Hindlimb muscle (tissue), 1 donor: Measurements from ENCODE around the gene HOOK2. TPM values are rescaled to one million over a fixed set of nuclear protein-coding genes. Genes with fewer than 3 reads are reported as not detected.

Experiments used
- DNase-seq: peaks from one replicate; pipeline ENCODE4 v3.0.0-alpha.2; 2013
- polyA plus RNA-seq: library from polyadenylated mRNA; unstranded; fragments of 120-200 nt; gene quantifications from one replicate; pipeline ENCODE4 v1.2.1, GENCODE V29; 2013; ENCODE audit not compliant: insufficient read length

Gene HOOK2
- polyA plus RNA-seq, 1 donor, result 30.2 TPM

- DNase-seq, result peak; percentile 89
Observed at GRCh38 chr19:12782424-12783290, 7.3 kb upstream of the HOOK2 start.

- no peak for DNase-seq
Observed at GRCh38 chr19:12782174-12782423, 6.7 kb upstream of the HOOK2 start.

- peak; percentile 82 for DNase-seq
Observed at GRCh38 chr19:12779162-12779993, 4.0 kb upstream of the HOOK2 start.

DNA sequence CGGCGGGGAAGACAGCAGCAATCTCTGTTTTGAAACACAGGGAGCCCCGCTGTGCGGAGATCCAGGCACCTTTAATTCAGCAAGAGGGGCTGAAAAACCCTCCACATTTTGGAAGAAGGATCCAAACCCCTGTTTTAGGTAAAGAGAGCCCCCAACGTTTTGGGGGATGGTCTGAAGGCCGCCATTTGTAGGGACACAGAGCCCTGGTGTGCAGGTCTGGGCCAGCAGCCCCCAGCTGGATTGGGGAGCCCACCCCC lies 3.5 kb upstream of the HOOK2 start:
- no peak for DNase-seq

- DNase-seq, result no peak
Observed at GRCh38 chr19:12778017-12778904, 2.9 kb upstream of the HOOK2 start.

DNA sequence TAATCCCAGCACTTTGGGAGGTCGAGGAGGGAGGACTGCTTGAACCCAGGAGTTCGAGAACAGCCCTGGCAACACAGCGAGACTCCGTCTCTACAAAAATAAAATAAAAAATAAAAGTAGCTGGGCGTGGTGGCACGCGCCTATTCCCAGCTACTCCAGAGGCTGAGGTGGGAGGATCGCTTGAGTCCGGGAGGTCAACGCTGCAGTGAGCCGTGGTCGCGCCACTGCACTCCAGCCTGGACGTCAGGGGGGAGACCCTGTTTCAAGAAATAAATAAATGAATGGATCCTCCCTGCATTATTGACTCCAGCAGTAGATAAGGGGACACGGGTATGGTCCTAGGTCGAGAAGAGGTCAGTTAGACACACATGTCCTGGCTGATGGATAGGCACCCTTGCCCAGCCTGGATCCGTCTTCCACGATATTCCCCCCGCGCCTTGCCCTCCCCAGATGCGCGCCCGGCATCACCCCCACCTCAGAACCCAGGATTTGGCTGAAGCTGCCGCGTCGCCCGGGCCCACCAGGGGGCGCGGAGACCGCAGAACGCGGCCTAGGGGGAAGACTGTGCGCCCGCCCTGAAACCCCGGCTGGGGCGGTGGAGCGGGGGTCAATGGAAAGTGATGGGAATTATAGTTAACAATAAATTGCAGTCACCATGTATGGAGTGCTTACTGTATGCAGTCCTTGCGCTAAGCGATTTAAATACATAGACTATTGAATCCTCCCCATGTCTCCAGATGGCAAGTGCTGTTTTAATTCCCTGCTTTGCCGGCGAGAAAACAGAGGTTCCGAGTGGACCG lies 2.1 kb upstream of the HOOK2 start:
- peak; percentile 87 for DNase-seq

- DNase-seq, result no peak
Observed at GRCh38 chr19:12773571-12773970, 1.8 kb downstream of the HOOK2 start.

DNA sequence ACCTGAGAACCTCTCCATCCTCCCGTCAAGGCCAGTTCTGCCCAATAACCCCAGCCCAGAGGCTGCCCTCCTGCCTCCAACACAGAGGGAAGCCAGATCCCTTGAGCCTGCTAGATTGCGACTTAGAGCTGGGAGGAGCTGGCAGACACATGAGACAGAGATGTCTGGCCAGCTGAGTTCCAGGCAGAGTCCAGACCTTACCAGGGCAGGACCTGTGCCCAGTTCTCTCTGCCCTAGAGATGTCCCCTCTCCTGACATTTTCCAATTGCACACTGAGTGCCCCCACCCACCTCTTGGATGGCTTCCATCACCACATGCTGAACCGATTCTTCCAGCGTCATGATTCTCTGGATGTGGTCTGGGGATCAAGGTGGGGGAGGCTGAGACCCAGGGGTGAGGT lies 3.0 kb downstream of the HOOK2 start:
- no peak for DNase-seq

DNA sequence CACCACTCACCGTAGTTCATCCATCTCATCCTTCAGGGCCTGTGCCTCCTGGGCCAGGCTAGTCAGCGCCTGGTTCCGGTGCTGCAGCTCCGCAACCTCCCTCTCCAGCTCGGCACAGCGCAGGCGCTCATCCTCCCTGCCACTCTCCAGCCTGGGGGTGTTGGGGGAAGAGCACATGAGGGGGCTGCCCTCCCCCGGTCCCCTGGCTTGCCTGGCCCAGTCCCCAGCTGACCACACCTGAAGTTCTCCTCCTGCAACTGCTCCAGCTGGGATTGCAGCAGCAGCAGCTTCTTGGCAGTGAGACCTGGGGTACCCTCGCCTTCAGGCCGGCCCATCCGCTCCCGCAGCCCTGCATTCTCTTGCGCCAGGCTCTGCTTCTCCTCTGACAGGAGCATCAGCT lies 4.4 kb downstream of the HOOK2 start:
- DNase-seq, result no peak

GRCh38 chr19:12769689-12770088 lies 5.7 kb downstream of the HOOK2 start:
- DNase-seq, result no peak

- no peak for DNase-seq
Observed at GRCh38 chr19:12767666-12768065, 7.7 kb downstream of the HOOK2 start.

DNA sequence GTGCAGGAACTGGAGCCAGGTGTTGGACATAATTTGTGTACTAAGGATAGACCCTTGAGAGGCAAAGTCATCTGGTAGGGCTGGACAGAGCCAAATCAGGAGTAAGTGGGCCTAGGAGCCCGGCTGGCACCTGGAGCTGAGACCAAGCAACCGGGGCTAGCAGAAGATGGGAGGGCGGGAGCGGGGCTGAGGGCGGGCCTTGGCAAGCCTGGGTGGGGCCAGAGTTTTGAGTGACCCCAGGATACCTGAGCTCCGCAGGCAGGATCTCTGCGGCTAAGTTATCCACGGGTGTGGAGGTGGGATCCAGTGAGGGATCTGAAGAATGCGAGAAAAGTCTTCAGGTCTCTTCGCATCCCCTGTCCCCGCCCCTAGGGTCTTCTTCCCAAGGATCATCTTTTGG lies 8.2 kb downstream of the HOOK2 start:
- DNase-seq, result no peak

DNA sequence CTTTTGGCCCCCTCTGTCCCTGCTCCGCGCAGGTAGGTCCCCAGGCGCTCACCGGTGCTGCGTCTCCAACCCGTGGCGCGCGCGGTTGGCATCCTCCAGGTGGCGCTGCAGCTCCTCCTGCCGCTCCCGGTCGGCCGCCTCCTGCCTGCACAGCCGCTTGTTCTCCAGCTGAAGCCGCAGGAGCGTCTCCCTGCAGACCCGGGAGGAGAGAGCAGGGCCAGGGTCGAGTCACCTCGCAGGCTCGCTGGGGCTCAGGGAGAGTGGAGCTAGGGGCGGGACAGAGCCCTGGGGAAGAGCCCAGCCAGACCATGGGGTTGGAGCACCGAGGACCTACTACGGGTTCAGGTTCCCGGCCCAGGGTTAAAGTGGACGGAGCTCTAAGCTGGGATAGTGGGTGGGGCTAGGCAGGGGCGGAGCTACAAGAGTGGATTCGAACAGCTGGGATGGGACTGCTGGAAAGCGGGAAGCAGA lies 9.3 kb downstream of the HOOK2 start:
- peak; percentile 75 for DNase-seq

GRCh38 chr19:12764698-12765097 lies 10.7 kb downstream of the HOOK2 start:
- no peak for DNase-seq

DNA sequence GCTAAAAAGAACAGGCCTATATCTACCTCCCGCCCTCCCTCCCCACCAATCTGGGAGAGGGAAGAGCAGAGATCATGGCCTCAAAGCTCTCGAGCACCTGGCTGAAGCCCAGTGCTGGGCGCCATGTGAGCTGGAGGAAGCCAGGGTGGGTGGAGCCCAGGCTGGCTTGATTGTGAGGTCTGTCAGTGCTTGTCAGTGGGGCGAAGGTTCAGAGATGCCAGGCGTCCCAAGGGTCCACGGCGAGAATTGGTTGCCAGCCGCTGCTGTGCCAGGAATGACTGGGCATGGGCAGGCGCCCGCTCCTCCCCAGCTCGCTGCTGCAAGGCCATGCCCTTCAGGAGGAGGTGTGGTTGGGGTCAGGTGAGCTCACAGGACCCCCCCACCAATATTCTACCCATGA lies 12.3 kb downstream of the HOOK2 start:
- no peak for DNase-seq

GRCh38 chr19:12759686-12760085 lies 15.7 kb downstream of the HOOK2 start:
- DNase-seq, result no peak

GRCh38 chr19:12757544-12758274 lies 17.6 kb downstream of the HOOK2 start:
- DNase-seq, result peak; percentile 80

DNA sequence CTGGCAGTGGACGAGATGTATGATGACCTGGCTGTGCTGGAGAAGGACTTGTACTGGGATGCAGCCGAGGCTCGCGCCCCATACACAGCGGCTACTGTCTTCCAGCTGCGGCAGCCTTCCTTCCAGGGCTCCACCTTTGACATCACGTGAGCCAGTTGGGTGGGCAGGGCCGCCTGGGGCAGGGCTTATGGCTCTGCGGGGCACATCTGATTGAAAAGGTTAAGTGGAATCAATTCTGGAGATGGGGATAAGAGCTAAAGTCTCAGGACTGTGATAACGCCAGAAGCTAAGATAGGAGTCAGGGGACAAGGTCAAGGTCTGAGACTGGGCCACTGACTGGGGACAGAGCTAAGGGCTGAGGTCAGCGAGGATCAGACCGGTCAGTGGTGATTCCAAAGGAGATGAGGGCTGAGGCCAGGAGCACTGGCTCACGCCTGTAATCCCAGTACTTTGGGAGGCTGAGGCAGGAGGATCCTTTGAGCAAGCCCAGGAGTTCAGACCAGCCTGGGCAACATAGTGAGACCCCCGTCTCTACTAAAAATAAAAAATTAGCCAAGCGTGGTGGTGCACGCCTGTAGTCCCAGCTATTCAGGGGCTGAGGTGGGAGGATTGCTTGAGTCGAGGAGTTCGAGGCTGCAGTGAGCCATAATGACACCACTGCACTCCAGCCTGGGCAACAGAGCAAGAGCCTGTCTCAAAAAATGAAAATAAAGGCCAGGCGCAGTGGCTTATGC lies 19.0 kb downstream of the HOOK2 start:
- DNase-seq, result no peak

DNA sequence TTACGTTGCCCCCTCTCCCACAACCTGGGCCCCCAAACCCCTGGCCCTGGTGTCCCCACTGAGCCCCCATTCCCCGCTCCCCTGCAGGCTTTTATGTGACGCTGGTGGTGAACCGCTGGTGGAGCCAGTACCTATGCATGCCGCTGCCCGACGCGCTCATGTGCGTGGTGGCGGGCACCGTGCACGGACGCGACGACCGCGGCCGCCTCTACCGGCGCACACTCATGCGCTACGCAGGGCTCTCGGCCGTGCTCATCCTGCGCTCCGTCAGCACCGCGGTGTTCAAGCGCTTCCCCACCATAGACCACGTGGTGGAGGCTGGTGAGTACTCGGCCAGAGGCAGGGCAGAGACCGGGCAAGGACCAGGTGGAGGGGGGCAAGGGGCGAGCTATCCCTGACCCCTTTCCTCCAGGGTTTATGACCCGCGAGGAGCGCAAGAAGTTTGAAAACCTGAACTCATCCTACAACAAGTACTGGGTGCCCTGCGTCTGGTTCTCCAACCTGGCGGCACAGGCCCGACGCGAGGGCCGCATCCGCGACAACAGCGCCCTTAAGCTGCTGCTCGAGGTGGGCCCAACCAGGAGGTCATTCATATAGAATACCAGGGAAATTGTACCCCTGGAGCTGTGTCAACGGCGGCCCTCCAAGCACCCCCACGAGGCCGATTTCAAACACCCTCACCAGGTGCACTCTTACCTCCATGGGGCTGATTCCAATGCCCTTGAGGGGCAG lies 20.7 kb downstream of the HOOK2 start:
- DNase-seq, result no peak
